Tibial nerve (tissue), 4 donors: ENCODE measurements around the gene DNAJC13. TPM values are rescaled to one million over a fixed set of nuclear protein-coding genes. Genes with fewer than 3 reads are reported as not detected.

Experiments used
- DNase-seq, 2 donors: peaks; one replicate each; pipeline ENCODE4 v3.0.0-alpha.2; 2019; ENCODE audit warnings: low spot score in 2 of 2
- H3K27ac ChIP-seq, 4 donors: fragments of 200-600 bp; sonication (generic) in 3 of 4; one replicate each; pipeline ENCODE4 v1.5.1; 2017 to 2019; ENCODE audit warnings: mild to moderate bottlenecking in 1 of 4
- H3K27me3 ChIP-seq, 2 donors: fragments of 200-600 bp; sonication (generic) in 1 of 2; one replicate each; pipeline versions ENCODE4 v1.5.1 to v1.6.0; 2017 to 2019
- H3K36me3 ChIP-seq, 3 donors: fragments of 200-600 bp; sonication (generic); one replicate each; pipeline ENCODE4 v1.5.1; 2018 to 2019
- H3K4me1 ChIP-seq, 4 donors: fragments of 200-600 bp; sonication (generic) in 3 of 4; one replicate each; pipeline ENCODE4 v1.5.1; 2017 to 2019
- H3K4me3 ChIP-seq, 4 donors: fragments of 200-600 bp; sonication (generic) in 3 of 4; one replicate each; pipeline ENCODE4 v1.5.1; 2017 to 2019; ENCODE audit warnings: mild to moderate bottlenecking in 1 of 4, moderate library complexity in 1 of 4
- H3K9me3 ChIP-seq, 4 donors: fragments of 200-600 bp; sonication (generic) in 3 of 4; one replicate each; pipeline ENCODE4 v1.5.1; 2017 to 2019
- EP300 ChIP-seq, 2 donors: sonication (generic); formaldehyde crosslinking; IDR thresholded peaks; one replicate each; pipeline ENCODE4 v1.6.1; 2017; ENCODE audit warnings: antibody characterized with exemption in 2 of 2, mild to moderate bottlenecking in 1 of 2
- POLR2A ChIP-seq, 2 donors: fragments of 450-650 bp; IDR thresholded peaks; one replicate each; pipeline ENCODE4 v1.6.1; 2017; ENCODE audit warnings: antibody characterized with exemption in 2 of 2, mild to moderate bottlenecking in 2 of 2, moderate library complexity in 2 of 2
- WGBS, 2 donors: methylation state at CpG; one replicate each; pipeline ENCODE4 v1.1.5; 2018; 5-methylcytosine and 5-hydroxymethylcytosine counted together
- total RNA-seq, 4 donors: library from RNA; depleted of rRNA; stranded (reverse); fragments of >200 nt; gene quantifications; one replicate each; pipeline ENCODE4 v1.1.0, GENCODE V29; 2016
- TF ChIP-seq, protein P1 (sequence below), 5 experiments: fragments of 200-600 bp in 3 of 5; fragments of 450-650 bp in 2 of 5; sonication (generic) in 3 of 5; IDR thresholded peaks; one replicate each; pipeline ENCODE4 v1.5.1; 2016 to 2019; ENCODE audit warnings: antibody characterized with exemption in 5 of 5, mild to moderate bottlenecking in 3 of 5, moderate library complexity in 2 of 5

Gene DNAJC13
- total RNA-seq, 4 donors from 2014 or later = 43.3 to 62.8 (median 56.0) TPM

DNA sequence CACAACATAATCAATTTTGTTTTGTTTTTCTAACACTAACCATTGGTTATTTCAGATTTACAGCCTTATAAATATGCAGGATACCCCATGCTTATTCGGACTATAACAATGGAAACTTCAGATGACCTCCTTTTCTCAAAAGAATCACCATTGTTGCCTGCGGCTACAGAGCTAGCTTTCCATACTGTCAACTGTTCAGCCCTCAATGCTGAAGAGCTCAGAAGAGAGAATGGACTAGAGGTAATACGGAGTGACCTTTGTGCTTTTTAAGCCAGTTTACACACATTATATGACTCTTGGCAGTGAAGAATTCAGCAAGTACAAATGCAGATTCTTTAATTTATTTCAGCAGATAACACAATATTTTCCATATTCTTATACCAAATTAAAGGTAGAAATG, 81.8 kb downstream of the DNAJC13 start:
- Histone ChIP-seq H3K36me3 (peaks cover 0 to 91% (median 12%) of the 10 kb centered on the region in 3 donors), H3K4me1 (no peaks in the 10 kb centered on the region), H3K27me3 (no peaks in the 10 kb centered on the region), H3K4me3 (no peak overlapping the region), H3K27ac (no peak overlapping the region), H3K9me3 (no peaks in the 10 kb centered on the region)
- WGBS, 2 donors = 80 to 83% methylated on average over 3 of the region's 3 CpGs
- TF ChIP-seq, protein P1, sequence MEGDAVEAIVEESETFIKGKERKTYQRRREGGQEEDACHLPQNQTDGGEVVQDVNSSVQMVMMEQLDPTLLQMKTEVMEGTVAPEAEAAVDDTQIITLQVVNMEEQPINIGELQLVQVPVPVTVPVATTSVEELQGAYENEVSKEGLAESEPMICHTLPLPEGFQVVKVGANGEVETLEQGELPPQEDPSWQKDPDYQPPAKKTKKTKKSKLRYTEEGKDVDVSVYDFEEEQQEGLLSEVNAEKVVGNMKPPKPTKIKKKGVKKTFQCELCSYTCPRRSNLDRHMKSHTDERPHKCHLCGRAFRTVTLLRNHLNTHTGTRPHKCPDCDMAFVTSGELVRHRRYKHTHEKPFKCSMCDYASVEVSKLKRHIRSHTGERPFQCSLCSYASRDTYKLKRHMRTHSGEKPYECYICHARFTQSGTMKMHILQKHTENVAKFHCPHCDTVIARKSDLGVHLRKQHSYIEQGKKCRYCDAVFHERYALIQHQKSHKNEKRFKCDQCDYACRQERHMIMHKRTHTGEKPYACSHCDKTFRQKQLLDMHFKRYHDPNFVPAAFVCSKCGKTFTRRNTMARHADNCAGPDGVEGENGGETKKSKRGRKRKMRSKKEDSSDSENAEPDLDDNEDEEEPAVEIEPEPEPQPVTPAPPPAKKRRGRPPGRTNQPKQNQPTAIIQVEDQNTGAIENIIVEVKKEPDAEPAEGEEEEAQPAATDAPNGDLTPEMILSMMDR (IDR thresholded peaks at IDR 0.05) = no peak
- no peak for TF ChIP-seq POLR2A (IDR thresholded peaks at IDR 0.05)
- TF ChIP-seq EP300 (IDR thresholded peaks at IDR 0.05) = no peak
- no peak for DNase-seq

DNA sequence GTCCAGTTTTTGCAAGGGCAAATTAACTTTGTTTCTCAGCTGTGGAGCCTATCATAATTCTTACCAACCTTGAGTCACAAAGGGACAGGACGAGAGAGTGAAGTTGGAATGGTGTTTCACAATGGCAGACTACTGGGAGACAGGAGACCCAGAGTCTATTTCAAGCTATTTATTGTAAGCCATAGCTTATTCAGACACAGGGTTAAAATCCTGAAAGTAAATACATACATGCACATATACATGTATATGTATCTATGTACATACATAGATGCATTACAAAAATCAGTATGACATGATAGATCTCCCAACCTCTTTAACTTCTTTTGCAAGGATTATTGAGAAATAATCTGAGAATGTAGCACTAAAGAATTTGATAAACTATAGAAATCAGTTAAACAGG, 86.3 kb downstream of the DNAJC13 start:
- H3K4me3 ChIP-seq = no peak overlapping the region
- TF ChIP-seq EP300 (IDR thresholded peaks at IDR 0.05) (no peak), POLR2A (IDR thresholded peaks at IDR 0.05) (no peak)
- TF ChIP-seq, protein P1 (IDR thresholded peaks at IDR 0.05) = no peak
- DNase-seq = no peak
- H3K27me3 ChIP-seq = no peaks in the 10 kb centered on the region
- H3K4me1 ChIP-seq = no peaks in the 10 kb centered on the region
- H3K9me3 ChIP-seq = no peaks in the 10 kb centered on the region
- H3K36me3 ChIP-seq = peaks cover 0 to 77% (median 17%) of the 10 kb centered on the region in 3 donors
- no peak overlapping the region for H3K27ac ChIP-seq
- WGBS, 2 donors = 91 to 94% methylated on average over 1 of the region's 1 CpG

DNA sequence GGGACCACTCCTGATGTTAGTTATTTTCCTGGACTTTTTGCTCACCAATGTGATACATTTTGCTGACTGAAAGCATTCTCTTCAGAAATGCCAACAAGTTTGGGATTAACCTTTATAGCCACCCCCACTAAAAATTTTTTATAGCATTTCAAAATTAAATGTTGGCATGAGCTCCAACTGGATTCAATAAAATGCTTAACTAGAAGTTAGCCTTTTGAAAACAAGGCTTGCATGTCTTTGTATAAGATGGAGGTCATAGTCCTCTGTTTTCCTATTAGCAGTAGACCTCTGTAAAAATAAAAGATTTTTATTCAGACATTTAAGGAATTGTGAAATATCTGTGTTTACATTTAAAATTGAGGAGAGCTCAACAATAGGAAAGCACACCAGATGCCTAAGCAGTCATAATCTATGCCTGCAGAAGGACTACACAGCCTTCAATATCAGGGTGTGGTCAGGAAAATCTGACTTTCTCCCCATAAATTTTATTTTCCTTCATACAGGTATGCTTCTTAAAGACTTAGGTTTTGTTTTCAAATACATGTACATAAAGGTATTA, 87.2 kb downstream of the DNAJC13 start:
- H3K9me3 ChIP-seq = no peaks in the 10 kb centered on the region
- H3K27me3 ChIP-seq = no peaks in the 10 kb centered on the region
- peaks cover 0 to 77% (median 20%) of the 10 kb centered on the region in 3 donors for H3K36me3 ChIP-seq
- no peaks in the 10 kb centered on the region for H3K4me1 ChIP-seq
- DNase-seq = no peak
- TF ChIP-seq, protein P1 (IDR thresholded peaks at IDR 0.05) = no peak
- no peak for TF ChIP-seq POLR2A (IDR thresholded peaks at IDR 0.05)
- TF ChIP-seq EP300 (IDR thresholded peaks at IDR 0.05) = no peak
- H3K27ac ChIP-seq = no peak overlapping the region
- H3K4me3 ChIP-seq = no peak overlapping the region

DNA sequence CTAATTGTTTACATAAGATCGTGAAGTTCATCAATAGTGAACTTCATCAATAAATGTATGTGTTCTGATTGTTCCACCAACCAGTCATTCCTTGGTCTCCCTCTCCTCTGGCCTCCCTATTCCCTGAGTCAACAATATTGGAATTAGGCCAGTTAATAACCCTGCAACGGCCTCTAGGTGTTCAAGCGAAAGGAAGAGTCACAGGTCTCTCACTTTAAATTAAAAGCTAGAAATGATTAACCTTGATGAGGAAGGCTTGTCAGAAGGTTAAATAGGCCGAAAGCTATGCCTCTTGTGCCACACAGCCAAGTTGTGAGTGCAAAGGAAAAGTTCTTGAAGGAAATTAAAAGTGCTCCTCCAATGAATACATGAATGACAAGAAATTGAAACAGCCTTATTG, 90.4 kb downstream of the DNAJC13 start:
- Histone ChIP-seq H3K27me3 (no peaks in the 10 kb centered on the region), H3K27ac (no peak overlapping the region), H3K9me3 (no peaks in the 10 kb centered on the region), H3K4me3 (no peak overlapping the region), H3K4me1 (no peaks in the 10 kb centered on the region), H3K36me3 (peaks cover 0 to 74% (median 20%) of the 10 kb centered on the region in 3 donors)
- TF ChIP-seq POLR2A (IDR thresholded peaks at IDR 0.05) = no peak
- TF ChIP-seq, protein P1 (IDR thresholded peaks at IDR 0.05) = no peak
- TF ChIP-seq EP300 (IDR thresholded peaks at IDR 0.05) = no peak
- no peak for DNase-seq
- 90 to 92% methylated on average over 4 of the region's 4 CpGs for WGBS, 2 donors

DNA sequence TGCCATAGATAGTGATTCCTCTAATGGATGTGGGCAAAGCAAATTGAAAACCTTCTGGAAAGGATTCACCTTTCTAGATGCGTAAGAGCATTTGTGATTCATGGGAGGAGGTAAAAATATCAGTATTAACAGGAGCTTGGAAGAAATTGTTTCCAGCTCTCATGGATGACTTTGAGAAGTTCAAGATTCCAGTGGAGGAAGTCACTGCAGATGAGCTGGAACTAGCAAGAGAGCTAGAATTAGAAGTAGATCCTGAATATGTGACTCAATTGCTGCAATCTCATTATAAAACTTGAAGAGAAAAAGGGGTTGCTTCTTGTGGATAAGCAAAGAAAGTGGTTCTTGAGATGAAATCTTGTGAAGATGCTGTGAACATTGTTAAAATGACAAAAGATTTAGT, 91.8 kb downstream of the DNAJC13 start:
- TF ChIP-seq POLR2A (IDR thresholded peaks at IDR 0.05) (no peak), EP300 (IDR thresholded peaks at IDR 0.05) (no peak)
- TF ChIP-seq, protein P1 (IDR thresholded peaks at IDR 0.05) = no peak
- Histone ChIP-seq H3K4me1 (no peaks in the 10 kb centered on the region), H3K27ac (no peak overlapping the region), H3K27me3 (no peaks in the 10 kb centered on the region), H3K36me3 (peaks cover 0 to 77% (median 27%) of the 10 kb centered on the region in 3 donors), H3K4me3 (no peak overlapping the region), H3K9me3 (no peaks in the 10 kb centered on the region)
- WGBS, 2 donors = 95 to 97% methylated on average over 1 of the region's 1 CpG
- no peak for DNase-seq
